Measurements from ENCODE around the gene OR1C1. TPM values are rescaled to one million over a fixed set of nuclear protein-coding genes. Genes with fewer than 3 reads are reported as not detected.

The OR1C1 gene
- total and polyA plus RNA-seq, 2 donors (not counting 1 experiment from before 2014, with no cell fraction given), result not detected

- POLR2A ChIA-PET, result no interaction called here
- no peak within 1 kb of the TSS for H3K4me3 ChIP-seq (ENCODE audit: control extremely low read depth in 1 of 5, extremely low read depth in 1 of 5, insufficient read depth in 1 of 5, low read depth in 2 of 5, low read length in 4 of 5)
- ATAC-seq (ENCODE audit: low read depth), result no peak
- H3K4me1 ChIP-seq (ENCODE audit: control insufficient read depth in 2 of 2, insufficient read depth in 2 of 2, low read length in 2 of 2), result no peaks in the 10 kb centered on the region
- no peak within 1 kb of the TSS for H2AFZ ChIP-seq (ENCODE audit: insufficient read depth, low read depth, low read length, poor library complexity, severe bottlenecking)
- H3K27ac Mint-ChIP-seq, result no peak within 1 kb of the TSS
- H3K4me2 ChIP-seq (replicated peaks; ENCODE audit: low read depth, low read length, poor library complexity, severe bottlenecking), result no peak within 1 kb of the TSS
- H3K27me3 ChIP-seq (replicated peaks in 1 of 4; ENCODE audit: control extremely low read depth in 1 of 4, control insufficient read depth in 3 of 4, insufficient read depth in 4 of 4, low read length in 3 of 4), result no peaks in the 10 kb centered on the region
- no peaks in the 10 kb centered on the region for H4K20me1 ChIP-seq (ENCODE audit: control insufficient read depth, insufficient read depth, low read length, poor library complexity, severe bottlenecking)
- H3K9me3 Mint-ChIP-seq (ENCODE audit: insufficient read depth), result no peaks in the 10 kb centered on the region
- no peak within 1 kb of the TSS for H3K27ac ChIP-seq (ENCODE audit: low read length in 2 of 2)
- intact Hi-C loops (cut with micrococcal nuclease), result no loop called here
- no peak for DNase-seq
- no peaks in the 10 kb centered on the region for H3K9me3 ChIP-seq (ENCODE audit: control extremely low read depth in 1 of 3, control insufficient read depth in 2 of 3, insufficient read depth in 1 of 3, low read length in 2 of 3)
- no peak within 1 kb of the TSS for H3K9ac ChIP-seq (ENCODE audit: low read length)
- CTCF ChIA-PET, result no interaction called here
- H3K4me1 Mint-ChIP-seq, result no peaks in the 10 kb centered on the region
- H3K4me3 Mint-ChIP-seq, result no peak within 1 kb of the TSS
- TF ChIP-seq CTCF (IDR thresholded peaks at IDR 0.05) (no peak), EZH2 (IDR thresholded peaks at IDR 0.05; ENCODE audit: borderline replicate concordance, insufficient read depth, low read depth, low read length, poor library complexity, severe bottlenecking) (no peak)
- H3K36me3 ChIP-seq (replicated peaks in 1 of 2; ENCODE audit: control extremely low read depth in 1 of 2, control insufficient read depth in 1 of 2, extremely low read depth in 1 of 2, insufficient read depth in 2 of 2, low read length in 1 of 2), result no peaks in the 10 kb centered on the region
- WGBS (ENCODE audit: insufficient coverage), result no CpG with 5 or more reads among the region's 1 CpG
- H3K27me3 Mint-ChIP-seq, result peaks cover 3% of the 10 kb centered on the region
- H3K79me2 ChIP-seq (ENCODE audit: control insufficient read depth, insufficient read depth, low read length), result no peaks in the 10 kb centered on the region
These were observed 22.0 kb downstream of the OR1C1 start, which contains the start of gene OR14K1 for GRCh38 chr1:247738315-247738714. TSS of gene OR14K1 (plus strand) at chr1:247738615. CDS start at chr1:247738615, 0 bp downstream.

GRCh38 chr1:247721222-247721621 is 39.1 kb downstream of the OR1C1 start:
- intact Hi-C loops (cut with micrococcal nuclease), result no loop called here
- Histone ChIP-seq H3K79me2 (ENCODE audit: control insufficient read depth, insufficient read depth, low read length) (no peaks in the 10 kb centered on the region), H3K36me3 (replicated peaks in 1 of 2; ENCODE audit: control extremely low read depth in 1 of 2, control insufficient read depth in 1 of 2, extremely low read depth in 1 of 2, insufficient read depth in 2 of 2, low read length in 1 of 2) (no peaks in the 10 kb centered on the region), H3K9ac (ENCODE audit: low read length) (no peak overlapping the region), H3K4me3 (ENCODE audit: control extremely low read depth in 1 of 5, extremely low read depth in 1 of 5, insufficient read depth in 1 of 5, low read depth in 2 of 5, low read length in 4 of 5) (no peak overlapping the region), H3K27me3 (replicated peaks in 1 of 4; ENCODE audit: control extremely low read depth in 1 of 4, control insufficient read depth in 3 of 4, insufficient read depth in 4 of 4, low read length in 3 of 4) (no peaks in the 10 kb centered on the region), H3K4me1 (ENCODE audit: control insufficient read depth in 2 of 2, insufficient read depth in 2 of 2, low read length in 2 of 2) (no peaks in the 10 kb centered on the region), H3K27ac (ENCODE audit: low read length in 2 of 2) (no peak overlapping the region), H2AFZ (ENCODE audit: insufficient read depth, low read depth, low read length, poor library complexity, severe bottlenecking) (no peak overlapping the region), H3K9me3 (ENCODE audit: control extremely low read depth in 1 of 3, control insufficient read depth in 2 of 3, insufficient read depth in 1 of 3, low read length in 2 of 3) (peaks cover 0 to 5% (median 4%) of the 10 kb centered on the region in 3 donors), H3K4me2 (replicated peaks; ENCODE audit: low read depth, low read length, poor library complexity, severe bottlenecking) (no peak overlapping the region), H4K20me1 (ENCODE audit: control insufficient read depth, insufficient read depth, low read length, poor library complexity, severe bottlenecking) (no peaks in the 10 kb centered on the region)
- Mint-ChIP-seq H3K27me3 (peaks cover 4% of the 10 kb centered on the region), H3K27ac (no peak overlapping the region), H3K4me1 (no peaks in the 10 kb centered on the region), H3K4me3 (no peak overlapping the region), H3K9me3 (ENCODE audit: insufficient read depth) (peaks cover 10% of the 10 kb centered on the region)
- DNase-seq (no peak), ATAC-seq (ENCODE audit: low read depth) (no peak)
- CTCF ChIA-PET, result no interaction called here
- POLR2A ChIA-PET, result no interaction called here
- no CpG with 5 or more reads among the region's 4 CpGs for WGBS (ENCODE audit: insufficient coverage)
- TF ChIP-seq EZH2 (IDR thresholded peaks at IDR 0.05; ENCODE audit: borderline replicate concordance, insufficient read depth, low read depth, low read length, poor library complexity, severe bottlenecking), result no peak
- no peak for TF ChIP-seq CTCF (IDR thresholded peaks at IDR 0.05)
